A673 (cell line): ENCODE measurements around the gene KLF7.

Source experiments
- EZH2 ChIP-seq: fragments of 200-600 bp; sonication (generic); IDR thresholded peaks from 2 replicates; pipeline ENCODE4 v1.6.1; 2017; ENCODE audit warnings: borderline replicate concordance, low read depth, mild to moderate bottlenecking, mixed read lengths, antibody characterized with exemption, low read length; ENCODE audit not compliant: poor library complexity, severe bottlenecking
- TF ChIP-seq, protein P1 (sequence below): fragments of 300-800, 200-600 bp; sonication (generic); conservative IDR thresholded peaks from 2 replicates; pipeline ENCODE4 v1.5.1; 2017; ENCODE audit warnings: low read depth, mild to moderate bottlenecking, antibody characterized with exemption, low read length, moderate library complexity, mixed read lengths

DNA sequence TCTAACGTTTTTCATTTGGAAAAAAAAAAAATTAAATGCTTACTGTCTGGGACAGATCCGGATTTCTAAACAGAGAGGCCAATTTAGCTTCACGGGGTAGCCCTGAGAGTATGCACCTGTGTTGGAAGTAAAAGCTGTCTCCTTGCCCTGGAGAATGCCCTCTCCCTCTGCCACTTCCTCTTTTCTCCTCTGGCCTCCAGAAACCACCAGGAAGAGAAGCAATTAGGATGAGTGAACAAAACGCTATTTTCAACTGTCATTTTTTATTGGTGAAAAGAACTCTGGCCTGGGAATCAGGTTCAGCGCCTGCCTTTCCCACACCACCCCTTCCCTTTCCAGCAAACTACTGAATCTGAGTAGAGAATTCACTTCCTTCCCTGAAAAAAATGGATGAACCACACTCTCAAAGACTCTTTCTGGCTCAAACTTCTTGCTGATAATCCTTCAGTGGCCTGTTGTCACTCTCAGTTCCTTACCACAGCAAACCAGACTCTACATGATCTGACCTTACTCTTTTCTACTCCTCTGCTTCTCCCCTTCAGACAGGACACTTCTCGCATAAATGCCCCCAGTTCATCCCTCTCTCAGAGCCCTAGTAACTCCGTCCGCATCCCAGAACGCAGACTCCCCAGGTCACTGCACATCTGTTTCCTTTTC, 29.8 kb downstream of the KLF7 start:
- TF ChIP-seq, protein P1, sequence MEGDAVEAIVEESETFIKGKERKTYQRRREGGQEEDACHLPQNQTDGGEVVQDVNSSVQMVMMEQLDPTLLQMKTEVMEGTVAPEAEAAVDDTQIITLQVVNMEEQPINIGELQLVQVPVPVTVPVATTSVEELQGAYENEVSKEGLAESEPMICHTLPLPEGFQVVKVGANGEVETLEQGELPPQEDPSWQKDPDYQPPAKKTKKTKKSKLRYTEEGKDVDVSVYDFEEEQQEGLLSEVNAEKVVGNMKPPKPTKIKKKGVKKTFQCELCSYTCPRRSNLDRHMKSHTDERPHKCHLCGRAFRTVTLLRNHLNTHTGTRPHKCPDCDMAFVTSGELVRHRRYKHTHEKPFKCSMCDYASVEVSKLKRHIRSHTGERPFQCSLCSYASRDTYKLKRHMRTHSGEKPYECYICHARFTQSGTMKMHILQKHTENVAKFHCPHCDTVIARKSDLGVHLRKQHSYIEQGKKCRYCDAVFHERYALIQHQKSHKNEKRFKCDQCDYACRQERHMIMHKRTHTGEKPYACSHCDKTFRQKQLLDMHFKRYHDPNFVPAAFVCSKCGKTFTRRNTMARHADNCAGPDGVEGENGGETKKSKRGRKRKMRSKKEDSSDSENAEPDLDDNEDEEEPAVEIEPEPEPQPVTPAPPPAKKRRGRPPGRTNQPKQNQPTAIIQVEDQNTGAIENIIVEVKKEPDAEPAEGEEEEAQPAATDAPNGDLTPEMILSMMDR: no peak
- TF ChIP-seq EZH2: no peak
